Caco-2 (cell line): ENCODE results near the gene GGT7. TPM values are rescaled to one million over a fixed set of nuclear protein-coding genes. Genes with fewer than 3 reads are reported as not detected.

Experiments
- BruUV-seq: library from RNA; stranded (reverse); fragments of 400-500 nt; replicated peaks from 2 replicates; lab custom pipeline; 2021; lab: Mats Ljungman, UMichigan
- CTCF ChIA-PET: fragments of 300-600 bp; sonication (Branson Sonifier 250); formaldehyde crosslinking; loops from one replicate; lab custom pipeline; 2022; ENCODE audit warnings: antibody characterized with exemption; lab: Charles Lee
- POLR2A ChIA-PET: fragments of 300-600 bp; sonication (Branson Sonifier 250); formaldehyde crosslinking; loops from one replicate; lab custom pipeline; 2022; ENCODE audit warnings: antibody characterized with exemption; lab: Charles Lee
- DNase-seq, 2 experiments: peaks; one replicate each; pipeline versions ENCODE4 v3.0.0 to v3.0.0-alpha.2; 2020 to 2022
- H3K27me3 ChIP-seq: replicated peaks from 2 replicates; pipeline ENCODE4 v1.6.0; 2011; ENCODE audit warnings: low read length; ENCODE audit not compliant: control insufficient read depth, insufficient read depth
- H3K36me3 ChIP-seq: 2 replicates; pipeline ENCODE4 v1.5.1; 2011; ENCODE audit warnings: low read length; ENCODE audit not compliant: control insufficient read depth, insufficient read depth
- H3K4me1 ChIP-seq: fragments of 250-450 bp; sonication (Bioruptor Pico); 2 replicates; pipeline ENCODE4 v1.5.1; 2020; ENCODE audit warnings: mild to moderate bottlenecking
- H3K4me3 ChIP-seq: 2 replicates; pipeline ENCODE4 v1.5.1; 2011; ENCODE audit warnings: low read depth, mild to moderate bottlenecking, control low read depth, low read length
- H3K9me3 ChIP-seq: fragments of 250-450 bp; sonication (Bioruptor Pico); 2 replicates; pipeline ENCODE4 v1.5.1; 2020; ENCODE audit warnings: mild to moderate bottlenecking, moderate library complexity
- H3K27ac Mint-ChIP-seq: one replicate; pipeline ENCODE4 v1.8.0; 2022; ENCODE audit warnings: mixed read lengths; ENCODE audit not compliant: unreplicated experiment
- H3K27me3 Mint-ChIP-seq: one replicate; pipeline ENCODE4 v1.8.0; 2022; ENCODE audit warnings: mixed read lengths; ENCODE audit not compliant: insufficient read depth, unreplicated experiment
- H3K36me3 Mint-ChIP-seq: one replicate; pipeline ENCODE4 v1.8.0; 2022; ENCODE audit warnings: mild to moderate bottlenecking, mixed read lengths; ENCODE audit not compliant: insufficient read depth, unreplicated experiment
- H3K4me1 Mint-ChIP-seq: one replicate; pipeline ENCODE4 v1.8.0; 2022; ENCODE audit warnings: low read depth, mixed read lengths; ENCODE audit not compliant: unreplicated experiment
- H3K4me3 Mint-ChIP-seq: one replicate; pipeline ENCODE4 v1.8.0; 2022; ENCODE audit warnings: mild to moderate bottlenecking, moderate library complexity, mixed read lengths; ENCODE audit not compliant: unreplicated experiment
- H3K9me3 Mint-ChIP-seq: one replicate; pipeline ENCODE4 v1.8.0; 2022; ENCODE audit warnings: mixed read lengths; ENCODE audit not compliant: unreplicated experiment
- intact Hi-C: fragments of 100-400 bp; cut with micrococcal nuclease; formaldehyde crosslinking; loops from one replicate; pipeline ENCODE4 v1.10.0; 2022; ENCODE audit not compliant: unreplicated experiment
- total RNA-seq: library from RNA; stranded (reverse); gene quantifications from 2 replicates; pipeline ENCODE4 v1.2.3, GENCODE V29; 2022
- TF ChIP-seq, protein P1 (sequence below), 2 experiments: fragments of 200-600 bp in 1 of 2; IDR thresholded peaks; 1 replicate in 1 of 2; 2 replicates in 1 of 2; pipeline versions ENCODE4 v1.5.1 to v1.8.0; 2011 to 2022; ENCODE audit warnings: antibody characterized with exemption in 1 of 2, control low read depth in 1 of 2, inconsistent platforms in 1 of 2, low read depth in 1 of 2, low read length in 1 of 2, mild to moderate bottlenecking in 1 of 2, moderate library complexity in 1 of 2; ENCODE audit not compliant: insufficient read depth in 1 of 2, severe bottlenecking in 1 of 2, unreplicated experiment in 1 of 2

The GGT7 gene
- total RNA-seq, 1 experiment from 2014 or later: 46.2 TPM

GRCh38 chr20:34894723-34895122 lies 22.1 kb upstream of the GGT7 start:
- no peak for DNase-seq
- POLR2A ChIA-PET: interaction anchor here (0.6 kb wide), 1 partner anchor 18 kb away, joined by 13 read pairs; the partner anchor contains the start of gene ACSS2
- Mint-ChIP-seq H3K4me3 (no peak overlapping the region), H3K27me3 (no peaks in the 10 kb centered on the region), H3K27ac (no peak overlapping the region), H3K9me3 (no peaks in the 10 kb centered on the region), H3K4me1 (peaks cover 23% of the 10 kb centered on the region), H3K36me3 (no peaks in the 10 kb centered on the region)
- no peaks in the 10 kb centered on the region for H3K27me3 ChIP-seq
- no peak overlapping the region for H3K4me3 ChIP-seq
- H3K4me1 ChIP-seq: peaks cover 30% of the 10 kb centered on the region
- TF ChIP-seq, protein P1, sequence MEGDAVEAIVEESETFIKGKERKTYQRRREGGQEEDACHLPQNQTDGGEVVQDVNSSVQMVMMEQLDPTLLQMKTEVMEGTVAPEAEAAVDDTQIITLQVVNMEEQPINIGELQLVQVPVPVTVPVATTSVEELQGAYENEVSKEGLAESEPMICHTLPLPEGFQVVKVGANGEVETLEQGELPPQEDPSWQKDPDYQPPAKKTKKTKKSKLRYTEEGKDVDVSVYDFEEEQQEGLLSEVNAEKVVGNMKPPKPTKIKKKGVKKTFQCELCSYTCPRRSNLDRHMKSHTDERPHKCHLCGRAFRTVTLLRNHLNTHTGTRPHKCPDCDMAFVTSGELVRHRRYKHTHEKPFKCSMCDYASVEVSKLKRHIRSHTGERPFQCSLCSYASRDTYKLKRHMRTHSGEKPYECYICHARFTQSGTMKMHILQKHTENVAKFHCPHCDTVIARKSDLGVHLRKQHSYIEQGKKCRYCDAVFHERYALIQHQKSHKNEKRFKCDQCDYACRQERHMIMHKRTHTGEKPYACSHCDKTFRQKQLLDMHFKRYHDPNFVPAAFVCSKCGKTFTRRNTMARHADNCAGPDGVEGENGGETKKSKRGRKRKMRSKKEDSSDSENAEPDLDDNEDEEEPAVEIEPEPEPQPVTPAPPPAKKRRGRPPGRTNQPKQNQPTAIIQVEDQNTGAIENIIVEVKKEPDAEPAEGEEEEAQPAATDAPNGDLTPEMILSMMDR (IDR thresholded peaks at IDR 0.05; ENCODE audit: insufficient read depth in 1 of 2, low read depth in 1 of 2, low read length in 1 of 2, severe bottlenecking in 1 of 2, unreplicated experiment in 1 of 2): no peak
- BruUV-seq: no TSS peak
- CTCF ChIA-PET: no interaction called here
- H3K9me3 ChIP-seq: no peaks in the 10 kb centered on the region
- H3K36me3 ChIP-seq: no peaks in the 10 kb centered on the region
- intact Hi-C loops: no loop called here

GRCh38 chr20:34892671-34893070 lies 20.0 kb upstream of the GGT7 start:
- no TSS peak for BruUV-seq
- H3K27ac Mint-ChIP-seq: no peak overlapping the region
- CTCF ChIA-PET: no interaction called here

GRCh38 chr20:34891166-34892062 lies 18.8 kb upstream of the GGT7 start:
- Histone ChIP-seq H3K4me3 (no peak overlapping the region), H3K4me1 (peaks cover 27% of the 10 kb centered on the region), H3K9me3 (no peaks in the 10 kb centered on the region; the same call in 1 of the 2 replicates), H3K36me3 (no peaks in the 10 kb centered on the region), H3K27me3 (no peaks in the 10 kb centered on the region)
- peaks cover 30% of the 10 kb centered on the region for H3K4me1 Mint-ChIP-seq
- TF ChIP-seq, protein P1 (IDR thresholded peaks at IDR 0.05; ENCODE audit: insufficient read depth in 1 of 2, low read depth in 1 of 2, low read length in 1 of 2, severe bottlenecking in 1 of 2, unreplicated experiment in 1 of 2): no peak
- H3K27ac Mint-ChIP-seq: no peak overlapping the region
- no peak for DNase-seq
- H3K36me3 Mint-ChIP-seq: no peaks in the 10 kb centered on the region
- H3K4me3 Mint-ChIP-seq: no peak overlapping the region
- ChIA-PET CTCF (no interaction called here), POLR2A (no interaction called here)
- no TSS peak for BruUV-seq
- intact Hi-C loops: no loop called here
- peaks cover 10% of the 10 kb centered on the region for H3K9me3 Mint-ChIP-seq
- H3K27me3 Mint-ChIP-seq: no peaks in the 10 kb centered on the region

More at GRCh38 chr20:34892671-34893070, 20.0 kb upstream of the GGT7 start:
- Histone ChIP-seq H3K9me3 (no peaks in the 10 kb centered on the region; the same call in 1 of the 2 replicates), H3K27me3 (no peaks in the 10 kb centered on the region), H3K4me3 (no peak overlapping the region), H3K4me1 (peaks cover 30% of the 10 kb centered on the region), H3K36me3 (no peaks in the 10 kb centered on the region)
- Mint-ChIP-seq H3K4me3 (no peak overlapping the region), H3K4me1 (peaks cover 26% of the 10 kb centered on the region), H3K27me3 (no peaks in the 10 kb centered on the region), H3K36me3 (no peaks in the 10 kb centered on the region), H3K9me3 (peaks cover 10% of the 10 kb centered on the region)
- DNase-seq: no peak
- intact Hi-C loops: no loop called here
- TF ChIP-seq, protein P1 (IDR thresholded peaks at IDR 0.05; ENCODE audit: insufficient read depth in 1 of 2, low read depth in 1 of 2, low read length in 1 of 2, severe bottlenecking in 1 of 2, unreplicated experiment in 1 of 2): no peak
- POLR2A ChIA-PET: no interaction called here
